Peyer's patch (tissue), 4 donors: ENCODE data around the gene CDC42BPG.

Source experiments
- CTCF ChIP-seq, 6 experiments: fragments of 450-650 bp in 4 of 6; fragments of 200-600 bp in 2 of 6; sonication (generic) in 1 of 6; IDR thresholded peaks; one replicate each; pipeline ENCODE4 v1.5.1; 2017 to 2019; ENCODE audit warnings: antibody characterized with exemption in 6 of 6, mild to moderate bottlenecking in 3 of 6, moderate library complexity in 1 of 6
- POLR2A ChIP-seq, 2 donors: fragments of 450-650 bp; IDR thresholded peaks; one replicate each; pipeline ENCODE4 v1.5.1; 2017; ENCODE audit warnings: antibody characterized with exemption in 2 of 2, mild to moderate bottlenecking in 2 of 2, moderate library complexity in 2 of 2

DNA sequence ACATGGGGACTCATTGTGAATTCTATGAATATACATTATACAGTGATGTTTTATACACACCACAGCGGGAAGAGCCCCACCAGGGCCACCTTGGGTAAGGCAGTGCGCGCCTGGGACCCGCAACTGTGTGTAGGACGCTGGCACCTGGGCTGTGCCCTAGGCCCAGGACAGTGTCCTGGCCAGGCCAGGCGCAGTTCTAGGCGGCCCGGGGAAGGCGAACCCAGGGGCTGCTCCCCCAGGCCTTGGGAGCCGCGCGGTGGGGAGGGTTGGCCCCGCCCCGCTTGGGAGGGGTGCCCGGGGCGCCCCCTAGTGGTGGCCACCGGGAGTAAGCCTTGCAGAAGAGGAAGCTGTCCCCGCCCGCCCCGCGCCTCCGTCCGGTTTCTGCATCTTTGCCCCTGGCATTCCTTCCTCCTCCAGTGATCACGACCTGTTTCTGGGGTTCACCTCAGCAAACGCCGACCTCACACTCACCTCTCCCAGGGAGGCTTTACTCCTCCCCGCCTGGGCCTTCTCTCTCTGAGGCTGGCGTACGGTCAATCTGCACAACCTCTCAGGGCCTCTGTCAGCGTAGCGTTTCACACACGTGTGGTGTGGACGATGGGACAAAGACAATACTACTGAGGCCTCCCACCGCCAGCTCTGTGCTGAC, 43.4 kb upstream of the CDC42BPG start:
- TF ChIP-seq CTCF (IDR thresholded peaks at IDR 0.05): peak; percentile 93 to 99 (median 98)
- peak; percentile 73 to 83 for TF ChIP-seq POLR2A (IDR thresholded peaks at IDR 0.05)
